GM19452 (cell line): Measurements from ENCODE around the gene DSCAML1.

Source experiments
- ATAC-seq: cut with Tn5 transposase; IDR thresholded peaks from one replicate; pipeline ENCODE4 v1.9.1; 2021; ENCODE audit not compliant: unreplicated experiment

Gene DSCAML1

GRCh38 chr11:117796872-117797529, at the start of gene DSCAML1:
DSCAML1 (minus strand) TSS chr11:117797216; CDS start chr11:117797079, 137 bp downstream.
- ATAC-seq, result no peak

GRCh38 chr11:117843666-117844484, 46.9 kb upstream of the DSCAML1 start:
- ATAC-seq, result no peak

DNA sequence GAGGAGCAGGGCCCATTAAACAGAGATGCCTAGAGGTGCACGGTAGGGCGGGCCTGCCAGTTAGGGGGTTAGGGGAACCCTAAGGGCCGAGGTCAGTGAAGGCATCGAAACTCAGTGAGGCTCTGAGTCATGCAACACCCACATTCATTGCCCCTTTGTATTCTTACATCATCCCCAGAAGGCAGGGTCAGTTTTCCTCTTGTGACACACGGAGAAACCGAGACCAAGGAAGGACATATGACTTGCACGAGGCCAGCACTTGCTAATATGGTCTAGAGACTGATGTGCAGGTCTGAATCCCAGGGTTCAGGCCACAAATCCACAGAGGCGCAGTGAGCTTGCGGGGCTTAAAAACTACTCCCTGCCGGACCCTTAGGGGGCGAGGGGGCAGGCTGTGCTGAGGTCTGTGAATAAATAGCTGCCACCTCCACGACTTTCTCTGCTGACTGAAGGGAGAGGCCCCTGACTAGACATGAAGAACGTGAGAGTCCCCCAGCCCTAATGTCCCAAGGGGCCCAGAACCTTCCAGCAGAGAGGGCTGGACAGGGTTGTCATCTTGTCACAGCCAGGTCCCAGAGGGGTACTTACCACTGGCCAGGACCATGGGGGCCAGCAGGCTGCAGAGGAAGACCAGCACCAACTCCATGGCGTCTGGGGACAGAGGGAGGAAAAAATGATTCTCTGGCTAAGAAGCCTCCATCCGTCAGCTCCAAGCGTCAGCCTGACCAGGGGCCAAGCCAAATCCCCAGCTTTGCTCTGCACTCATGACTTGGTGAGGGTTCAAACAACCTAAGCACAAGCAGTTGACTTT, 45.3 kb upstream of the DSCAML1 start:
- no peak for ATAC-seq

DNA sequence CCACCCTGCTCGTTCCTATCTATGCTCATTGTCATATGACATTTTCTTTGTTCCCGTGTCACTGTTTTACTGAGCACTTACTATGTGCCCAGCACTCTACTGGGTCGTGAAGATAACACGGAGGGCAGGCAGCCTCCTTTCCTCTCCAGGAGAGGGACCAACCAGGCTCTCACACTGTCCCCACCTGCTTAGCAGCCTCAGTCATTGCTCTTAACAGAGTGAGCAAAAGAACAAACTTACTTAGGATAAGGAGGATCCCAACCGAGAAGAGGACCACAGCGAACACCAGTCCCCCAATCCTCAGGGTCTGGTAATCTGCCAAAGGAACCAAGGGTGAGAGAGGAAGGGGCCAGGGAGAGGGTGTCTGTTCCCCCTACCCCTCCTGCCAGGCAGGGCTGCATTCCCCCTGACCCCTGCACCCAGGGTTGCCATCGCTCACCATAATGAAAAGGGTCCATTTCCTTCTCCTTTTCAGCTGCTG, 44.6 kb upstream of the DSCAML1 start:
- no peak for ATAC-seq

- no peak for ATAC-seq
These were observed 44.0 kb upstream of the DSCAML1 start for GRCh38 chr11:117840881-117841550.

DNA sequence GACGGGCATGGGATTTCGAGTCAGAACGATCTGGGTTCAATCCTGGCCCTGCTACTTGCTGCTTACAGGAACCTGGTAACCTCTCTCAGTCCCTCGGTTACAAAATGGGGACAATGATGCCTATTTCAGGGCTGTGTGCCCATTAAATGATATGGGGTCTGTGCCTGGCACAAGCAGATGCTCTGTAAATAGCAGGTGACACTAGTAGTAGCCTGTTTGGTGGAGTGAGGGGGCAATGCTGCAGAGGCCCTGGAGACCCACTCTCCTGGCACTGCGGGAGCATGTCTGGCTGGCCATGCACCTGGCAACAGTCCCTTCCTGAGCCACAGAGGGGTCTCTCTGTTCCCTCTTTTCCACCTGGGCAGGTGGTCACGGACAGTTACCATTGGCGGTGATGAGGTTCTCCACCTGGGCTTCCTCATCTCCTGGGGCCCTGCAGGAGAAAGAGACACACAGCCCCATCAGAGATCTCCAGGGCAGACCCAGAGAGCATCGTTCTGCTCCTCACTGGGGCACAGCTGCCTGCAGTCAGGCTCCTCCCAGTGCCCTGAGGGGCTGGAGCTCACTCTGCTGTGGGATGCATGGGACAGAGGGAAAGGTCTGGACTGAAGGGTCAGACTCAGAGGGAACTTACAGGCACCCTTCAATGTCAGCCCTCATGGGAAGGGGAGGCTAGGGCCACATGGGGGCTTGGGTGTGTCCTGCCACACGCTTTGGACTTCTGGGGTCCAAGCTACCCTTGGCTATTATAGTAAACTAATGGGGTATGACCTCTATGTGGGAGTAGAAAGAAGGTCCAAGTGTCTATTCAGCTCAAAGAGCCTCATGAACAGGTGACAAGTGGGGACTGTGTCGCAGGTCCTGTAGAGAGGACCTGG, 43.2 kb upstream of the DSCAML1 start:
- no peak for ATAC-seq

GRCh38 chr11:117839380-117839881, 42.4 kb upstream of the DSCAML1 start:
- no peak for ATAC-seq

- ATAC-seq, result no peak
These were observed 41.9 kb upstream of the DSCAML1 start for GRCh38 chr11:117838901-117839300.

DNA sequence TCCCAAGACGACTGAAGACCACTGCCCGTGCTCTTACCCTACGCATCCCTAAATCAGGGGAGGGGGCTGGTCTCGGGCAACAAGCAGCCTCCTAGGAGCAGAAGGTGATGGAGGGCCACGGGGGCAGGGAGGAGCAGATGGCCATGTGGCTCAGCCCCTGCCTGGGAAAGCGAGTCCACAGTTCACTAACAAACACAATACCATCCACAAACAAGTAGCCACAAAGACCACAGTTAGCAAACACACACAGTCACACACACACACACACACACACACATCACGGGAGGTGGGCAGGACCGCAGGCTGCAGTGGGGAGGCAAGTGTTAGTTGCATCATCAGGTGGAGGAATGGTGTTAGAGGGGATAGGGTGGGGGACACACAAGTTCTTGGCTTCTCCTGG, 40.8 kb upstream of the DSCAML1 start:
- no peak for ATAC-seq

- no peak for ATAC-seq
These were observed 40.2 kb upstream of the DSCAML1 start for GRCh38 chr11:117837070-117837776.

- no peak for ATAC-seq
These were observed 39.3 kb upstream of the DSCAML1 start for GRCh38 chr11:117836077-117836960.

- no peak for ATAC-seq
These were observed 38.6 kb upstream of the DSCAML1 start for GRCh38 chr11:117835576-117835975.

- ATAC-seq, result no peak
These were observed 37.9 kb upstream of the DSCAML1 start for GRCh38 chr11:117834838-117835443.

GRCh38 chr11:117834068-117834810, 37.2 kb upstream of the DSCAML1 start:
- ATAC-seq, result no peak

GRCh38 chr11:117833401-117833891, 36.4 kb upstream of the DSCAML1 start:
- no peak for ATAC-seq

DNA sequence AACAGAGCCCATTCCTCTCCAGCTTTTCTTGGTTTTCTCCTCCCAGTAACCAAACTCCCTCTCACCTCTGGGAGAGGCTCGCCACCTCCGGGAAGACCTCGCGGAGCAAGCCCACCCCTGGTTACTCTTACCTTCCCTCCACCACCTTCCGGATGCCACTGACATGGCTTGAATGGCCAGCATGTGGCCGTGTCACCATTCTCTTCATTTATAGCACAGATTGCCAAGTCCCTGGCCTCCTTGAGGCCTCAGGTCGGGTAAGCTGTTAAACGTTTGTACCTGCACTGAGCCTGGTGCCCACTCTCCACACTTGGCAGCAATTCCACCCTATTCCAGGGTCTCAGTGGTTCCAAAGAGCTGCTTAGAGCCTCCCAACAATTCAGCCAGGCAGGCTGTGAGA, 35.5 kb upstream of the DSCAML1 start:
- ATAC-seq, result no peak
